Heart left ventricle (tissue), 13 donors: ENCODE data around the gene NRCAM.

Experiments
- POLR2A ChIP-seq, 2 donors: fragments of 450-650 bp; IDR thresholded peaks; one replicate each; pipeline ENCODE4 v1.6.1; 2017; ENCODE audit warnings: antibody characterized with exemption in 2 of 2, mild to moderate bottlenecking in 2 of 2, moderate library complexity in 2 of 2
- TF ChIP-seq, protein P1 (sequence below), 12 donors: fragments of 200-600 bp; sonication (generic) in 4 of 12; IDR thresholded peaks; one replicate each; pipeline versions ENCODE4 v1.5.0 to v1.8.0; 2018 to 2022; ENCODE audit warnings: antibody characterized with exemption in 12 of 12, mild to moderate bottlenecking in 5 of 12
- donor health status: ischemic (EF 13 %, LVEDD 7.1; RV severe dilation, severe dysfunction).
- donor health status: DM: no; HTN: yes; CAD: no.
- donor health status: DM: no; HTN: no; CAD: no.
- donor health status: ischemic (EF 25% LVEDD 6.9; RV normal size, moderate dysfunction).
- donor health status: ischemic (EF 25% LVEDD 5.7; RV mildly dilated, moderate dysfunction).
- donor health status: ischemic (EF 35%, LVEDD 5.7; RV mildly dilated, moderate dysfunction).
- donor health status: nonischemic (EF 11% LVEDD 7.7; RV severe dilation, severe dysfunction).
- donor health status: DM: yes; HTN: yes; CAD: no.
- donor health status: PGD.
- donor health status: ischemic (EF 29% LVEDD 5.4; RV normal size, mild dysfunction).
- donor health status: nonischemic (EF 23%, LVEDD 6.1; RV moderate dilation, normal function).

DNA sequence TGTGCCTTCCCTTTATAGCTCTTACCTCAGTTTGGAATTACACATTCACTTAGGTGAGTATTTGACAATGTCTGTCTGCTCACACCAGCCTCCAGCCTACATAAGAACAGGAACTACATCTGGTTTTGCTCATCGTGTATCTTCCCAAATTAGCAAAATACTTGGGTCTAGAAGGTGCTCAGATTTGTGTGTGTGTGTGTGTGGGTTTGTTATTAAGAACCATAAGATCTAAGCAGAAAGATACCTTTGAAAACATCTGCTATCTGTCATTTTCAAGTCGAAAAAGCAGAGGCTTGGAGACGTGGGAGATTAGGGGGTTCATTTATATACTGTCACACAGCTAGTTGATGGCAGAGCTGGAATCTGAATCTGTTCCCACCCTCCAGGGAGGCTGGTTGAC is 311.3 kb downstream of the NRCAM start:
- TF ChIP-seq, protein P1, sequence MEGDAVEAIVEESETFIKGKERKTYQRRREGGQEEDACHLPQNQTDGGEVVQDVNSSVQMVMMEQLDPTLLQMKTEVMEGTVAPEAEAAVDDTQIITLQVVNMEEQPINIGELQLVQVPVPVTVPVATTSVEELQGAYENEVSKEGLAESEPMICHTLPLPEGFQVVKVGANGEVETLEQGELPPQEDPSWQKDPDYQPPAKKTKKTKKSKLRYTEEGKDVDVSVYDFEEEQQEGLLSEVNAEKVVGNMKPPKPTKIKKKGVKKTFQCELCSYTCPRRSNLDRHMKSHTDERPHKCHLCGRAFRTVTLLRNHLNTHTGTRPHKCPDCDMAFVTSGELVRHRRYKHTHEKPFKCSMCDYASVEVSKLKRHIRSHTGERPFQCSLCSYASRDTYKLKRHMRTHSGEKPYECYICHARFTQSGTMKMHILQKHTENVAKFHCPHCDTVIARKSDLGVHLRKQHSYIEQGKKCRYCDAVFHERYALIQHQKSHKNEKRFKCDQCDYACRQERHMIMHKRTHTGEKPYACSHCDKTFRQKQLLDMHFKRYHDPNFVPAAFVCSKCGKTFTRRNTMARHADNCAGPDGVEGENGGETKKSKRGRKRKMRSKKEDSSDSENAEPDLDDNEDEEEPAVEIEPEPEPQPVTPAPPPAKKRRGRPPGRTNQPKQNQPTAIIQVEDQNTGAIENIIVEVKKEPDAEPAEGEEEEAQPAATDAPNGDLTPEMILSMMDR (IDR thresholded peaks at IDR 0.05): no peak
- no peak for TF ChIP-seq POLR2A (IDR thresholded peaks at IDR 0.05)
